ENCODE measurements around the gene ABCF2. TPM values are rescaled to one million over a fixed set of nuclear protein-coding genes. Genes with fewer than 3 reads are reported as not detected.

Gene ABCF2
- total RNA-seq, 1 donor from 2014 or later: 23.3 TPM

DNA sequence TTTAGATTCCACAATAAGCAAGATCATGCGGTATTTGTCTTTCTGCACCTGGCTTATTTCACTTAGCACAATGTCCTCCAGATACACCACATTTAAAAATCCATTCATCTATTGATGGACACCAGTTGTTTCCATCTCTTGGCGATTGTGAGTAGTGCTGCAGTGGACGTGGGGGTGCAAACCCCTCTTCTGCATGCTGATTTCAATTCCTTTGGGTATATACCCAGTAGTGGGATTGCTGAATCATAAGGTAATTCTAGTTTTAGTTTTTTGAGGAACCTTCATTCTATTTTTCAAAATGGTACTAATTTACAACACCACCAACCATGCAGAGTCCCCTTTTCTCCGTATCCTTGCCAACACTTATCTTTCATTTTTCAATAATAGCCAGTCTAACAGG is 38.0 kb downstream of the ABCF2 start:
- H3K27me3 ChIP-seq (ENCODE audit: low read depth): peaks cover 5% of the 10 kb centered on the region
- no peaks in the 10 kb centered on the region for H3K36me3 ChIP-seq
- TF ChIP-seq, protein P1, sequence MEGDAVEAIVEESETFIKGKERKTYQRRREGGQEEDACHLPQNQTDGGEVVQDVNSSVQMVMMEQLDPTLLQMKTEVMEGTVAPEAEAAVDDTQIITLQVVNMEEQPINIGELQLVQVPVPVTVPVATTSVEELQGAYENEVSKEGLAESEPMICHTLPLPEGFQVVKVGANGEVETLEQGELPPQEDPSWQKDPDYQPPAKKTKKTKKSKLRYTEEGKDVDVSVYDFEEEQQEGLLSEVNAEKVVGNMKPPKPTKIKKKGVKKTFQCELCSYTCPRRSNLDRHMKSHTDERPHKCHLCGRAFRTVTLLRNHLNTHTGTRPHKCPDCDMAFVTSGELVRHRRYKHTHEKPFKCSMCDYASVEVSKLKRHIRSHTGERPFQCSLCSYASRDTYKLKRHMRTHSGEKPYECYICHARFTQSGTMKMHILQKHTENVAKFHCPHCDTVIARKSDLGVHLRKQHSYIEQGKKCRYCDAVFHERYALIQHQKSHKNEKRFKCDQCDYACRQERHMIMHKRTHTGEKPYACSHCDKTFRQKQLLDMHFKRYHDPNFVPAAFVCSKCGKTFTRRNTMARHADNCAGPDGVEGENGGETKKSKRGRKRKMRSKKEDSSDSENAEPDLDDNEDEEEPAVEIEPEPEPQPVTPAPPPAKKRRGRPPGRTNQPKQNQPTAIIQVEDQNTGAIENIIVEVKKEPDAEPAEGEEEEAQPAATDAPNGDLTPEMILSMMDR (IDR thresholded peaks at IDR 0.05): no peak
- no peak overlapping the region for H3K27ac ChIP-seq
- H3K4me1 ChIP-seq: no peaks in the 10 kb centered on the region
- DNase-seq (no peak), ATAC-seq (no peak)
- H3K9me3 ChIP-seq: no peaks in the 10 kb centered on the region
- no peak overlapping the region for H3K4me3 ChIP-seq
- intact Hi-C loops (cut with DNase I): no loop called here

DNA sequence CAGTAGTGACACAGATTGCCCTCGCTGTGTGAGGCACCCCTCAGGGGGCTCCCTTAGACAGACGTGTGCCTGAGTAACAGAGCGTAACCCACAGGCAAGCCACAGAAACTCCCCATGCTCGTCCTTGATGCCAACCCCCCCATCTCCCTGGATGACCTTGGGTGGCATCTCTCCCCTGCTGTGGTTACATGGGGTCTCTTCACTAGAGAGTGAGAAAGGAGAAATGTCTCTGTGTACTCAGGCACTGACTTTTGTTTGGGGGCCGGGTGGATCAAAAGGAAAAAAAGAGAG is 38.8 kb downstream of the ABCF2 start:
- intact Hi-C loops (cut with DNase I): no loop called here
- Histone ChIP-seq H3K27ac (no peak overlapping the region), H3K4me3 (no peak overlapping the region), H3K27me3 (ENCODE audit: low read depth) (peaks cover 5% of the 10 kb centered on the region), H3K9me3 (no peaks in the 10 kb centered on the region), H3K36me3 (no peaks in the 10 kb centered on the region), H3K4me1 (no peaks in the 10 kb centered on the region)
- TF ChIP-seq, protein P1 (IDR thresholded peaks at IDR 0.05): no peak
- no peak for DNase-seq
- no peak for ATAC-seq

DNA sequence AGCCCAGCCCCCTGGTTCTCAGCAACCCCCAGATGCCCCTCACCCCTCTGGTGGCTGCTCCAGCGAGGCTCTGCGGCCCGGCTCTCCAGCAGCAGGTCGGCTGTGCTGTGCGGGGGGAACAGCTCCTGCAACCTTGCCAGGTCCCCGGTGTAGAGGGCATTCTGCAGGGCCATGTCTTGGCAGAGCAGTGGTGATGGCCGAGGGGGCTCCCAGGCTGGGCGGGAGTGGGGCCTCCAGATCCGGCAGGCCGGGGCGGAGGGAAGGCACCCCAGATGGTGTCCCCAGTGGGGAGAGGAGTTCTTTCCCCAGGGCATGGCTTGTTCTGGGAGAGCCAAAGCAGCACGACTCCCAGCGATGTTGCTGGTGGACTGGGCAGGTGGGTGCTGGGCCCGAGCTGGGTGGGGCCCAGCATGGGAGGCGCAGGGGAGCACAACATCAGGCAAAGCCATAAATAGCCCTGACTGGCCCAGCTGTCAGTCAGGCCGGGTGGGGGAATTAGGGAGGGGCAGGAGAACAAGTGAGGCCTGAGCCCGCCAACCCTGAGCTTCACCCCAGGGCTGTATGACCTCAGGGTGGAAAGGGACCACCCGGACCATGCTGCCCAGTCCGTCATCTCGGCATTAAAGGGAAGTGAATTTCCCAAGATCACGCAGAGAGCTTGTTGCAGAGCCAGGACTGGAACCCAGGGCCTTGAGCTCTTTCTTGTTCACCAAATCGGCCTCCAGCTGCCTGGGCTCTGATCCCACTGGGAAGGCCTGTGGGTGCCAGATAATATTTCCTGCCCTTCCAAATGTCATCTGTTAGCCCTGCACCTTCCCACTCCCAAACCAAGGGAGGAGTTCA is 39.4 kb downstream of the ABCF2 start:
- TF ChIP-seq, protein P1 (IDR thresholded peaks at IDR 0.05): no peak
- DNase-seq (no peak), ATAC-seq (peak in 1 of 2 donors; percentile 23)
- Histone ChIP-seq H3K27me3 (ENCODE audit: low read depth) (peaks cover 4% of the 10 kb centered on the region), H3K4me1 (no peaks in the 10 kb centered on the region), H3K36me3 (no peaks in the 10 kb centered on the region), H3K9me3 (no peaks in the 10 kb centered on the region), H3K4me3 (no peak overlapping the region), H3K27ac (no peak overlapping the region)
- intact Hi-C loops (cut with DNase I): no loop called here

DNA sequence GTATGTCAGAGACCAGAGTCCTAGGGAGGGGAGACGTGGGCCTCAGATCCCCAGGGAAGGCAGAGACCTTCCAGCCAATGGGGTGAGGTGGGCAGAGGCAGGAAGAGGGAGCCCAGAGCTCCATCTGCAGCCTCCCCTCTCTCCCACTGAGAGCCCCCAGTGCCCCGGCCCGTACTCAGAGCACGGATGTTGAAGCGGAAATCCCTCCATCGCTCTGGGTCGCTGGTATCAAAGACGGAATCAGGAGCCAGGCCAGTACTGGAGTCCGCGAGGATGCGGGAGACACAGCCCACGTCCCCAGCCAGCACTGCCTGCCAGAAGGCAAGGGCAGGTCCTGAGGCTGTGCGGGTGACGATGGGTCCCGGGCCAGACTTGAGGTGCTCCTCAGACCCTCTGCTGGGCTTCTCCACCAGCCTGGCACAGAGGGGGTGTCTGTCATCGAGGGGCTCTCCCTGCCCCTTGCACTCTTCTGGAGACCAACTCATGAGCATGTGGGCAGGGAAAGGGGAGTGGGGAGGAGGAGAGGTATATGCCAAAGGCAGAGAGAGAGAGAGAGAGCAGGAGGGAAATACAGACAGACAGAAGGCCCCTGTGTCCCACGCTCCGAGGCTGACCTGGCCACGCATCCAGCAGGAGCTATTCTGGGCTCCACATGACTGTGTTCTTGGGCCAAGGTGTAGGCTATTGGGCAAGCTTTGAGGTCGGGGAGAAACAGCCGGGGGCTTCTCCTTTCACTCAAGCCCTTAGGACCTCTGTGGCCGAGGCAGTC is 40.2 kb downstream of the ABCF2 start, which contains the start of gene ASB10:
ASB10 (minus strand) TSS at position 611 of the 769 bp plus-strand sequence; CDS start at position 491, 120 bp downstream.
- H3K9me3 ChIP-seq: no peaks in the 10 kb centered on the region
- H3K36me3 ChIP-seq: no peaks in the 10 kb centered on the region
- H3K27ac ChIP-seq: no peak within 1 kb of the TSS
- no peaks in the 10 kb centered on the region for H3K4me1 ChIP-seq
- intact Hi-C loops (cut with DNase I): no loop called here
- TF ChIP-seq, protein P1 (IDR thresholded peaks at IDR 0.05): no peak
- ATAC-seq (no peak), DNase-seq (no peak)
- no peak within 1 kb of the TSS for H3K4me3 ChIP-seq
- H3K27me3 ChIP-seq (ENCODE audit: low read depth): no peaks in the 10 kb centered on the region

DNA sequence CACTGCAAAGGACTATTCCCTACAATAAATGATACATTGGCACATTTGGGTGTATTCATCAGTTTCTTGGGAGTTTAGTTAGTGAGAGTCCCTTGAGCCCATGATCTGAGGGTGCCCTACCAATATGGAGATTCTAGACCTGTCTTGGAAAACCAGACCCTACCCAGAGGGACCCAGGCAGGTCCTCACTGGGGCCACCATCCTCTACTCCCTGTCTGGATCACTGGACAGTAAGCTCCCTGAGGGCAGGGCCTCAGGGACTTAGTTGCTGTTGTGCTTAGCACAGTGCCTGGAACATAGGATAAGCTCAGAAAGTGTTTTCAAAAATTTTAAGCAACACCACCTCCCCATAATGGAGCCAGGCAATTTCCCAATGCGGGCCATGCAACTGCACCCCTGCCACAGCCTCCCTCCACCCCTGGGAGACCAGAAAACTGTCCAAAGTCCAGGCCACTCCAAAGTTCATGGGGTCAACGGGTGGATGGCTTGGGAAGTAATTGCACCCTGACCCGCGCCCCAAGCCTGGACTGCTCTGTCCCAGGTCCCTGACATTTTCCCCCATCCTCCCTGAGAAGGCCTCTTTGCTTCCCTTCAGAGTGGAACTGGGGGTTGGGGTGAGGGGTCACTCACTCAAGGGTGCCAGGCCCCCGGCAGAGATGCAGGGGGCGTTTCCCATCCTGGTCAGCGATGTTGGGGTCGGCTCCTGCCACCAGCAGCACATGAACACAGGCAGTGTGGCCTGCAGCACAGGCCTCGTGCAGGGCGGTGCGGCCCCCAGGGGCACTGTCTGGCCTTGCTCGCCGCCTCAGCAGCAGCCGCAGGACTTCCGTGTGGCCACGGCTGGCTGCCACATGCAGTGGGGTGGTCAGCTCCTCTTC is 41.0 kb downstream of the ABCF2 start:
- Histone ChIP-seq H3K4me3 (no peak overlapping the region), H3K27me3 (ENCODE audit: low read depth) (peaks cover 4% of the 10 kb centered on the region), H3K4me1 (no peaks in the 10 kb centered on the region), H3K9me3 (no peaks in the 10 kb centered on the region), H3K36me3 (no peaks in the 10 kb centered on the region), H3K27ac (no peak overlapping the region)
- no peak for DNase-seq
- TF ChIP-seq, protein P1 (IDR thresholded peaks at IDR 0.05): no peak
- ATAC-seq: peak in 1 of 2 donors; percentile 14
- intact Hi-C loops (cut with DNase I): no loop called here
